Panc1 (cell line): ENCODE results near the gene EIPR1.

Experiments
- CTCF ChIP-seq: fragments of 450-650 bp; IDR thresholded peaks from 2 replicates; pipeline ENCODE4 v1.5.1; 2017; ENCODE audit warnings: mild to moderate bottlenecking
- SIN3A ChIP-seq: IDR thresholded peaks from 2 replicates; pipeline ENCODE4 v1.6.1; 2012; ENCODE audit warnings: low read depth, mild to moderate bottlenecking, low read length, moderate library complexity, borderline replicate concordance; ENCODE audit not compliant: insufficient read depth
- TCF7L2 ChIP-seq: IDR thresholded peaks from 2 replicates; pipeline ENCODE4 v1.6.1; 2011; ENCODE audit warnings: mild to moderate bottlenecking, low read depth, low read length, inconsistent platforms
- TF ChIP-seq, protein P1 (sequence below), 2 experiments: IDR thresholded peaks; 2 replicates each; pipeline ENCODE4 v1.6.1; 2011 to 2012; ENCODE audit warnings: low read depth in 2 of 2, control low read depth in 1 of 2, low read length in 1 of 2, mild to moderate bottlenecking in 1 of 2, moderate library complexity in 1 of 2; ENCODE audit not compliant: insufficient read depth in 1 of 2

DNA sequence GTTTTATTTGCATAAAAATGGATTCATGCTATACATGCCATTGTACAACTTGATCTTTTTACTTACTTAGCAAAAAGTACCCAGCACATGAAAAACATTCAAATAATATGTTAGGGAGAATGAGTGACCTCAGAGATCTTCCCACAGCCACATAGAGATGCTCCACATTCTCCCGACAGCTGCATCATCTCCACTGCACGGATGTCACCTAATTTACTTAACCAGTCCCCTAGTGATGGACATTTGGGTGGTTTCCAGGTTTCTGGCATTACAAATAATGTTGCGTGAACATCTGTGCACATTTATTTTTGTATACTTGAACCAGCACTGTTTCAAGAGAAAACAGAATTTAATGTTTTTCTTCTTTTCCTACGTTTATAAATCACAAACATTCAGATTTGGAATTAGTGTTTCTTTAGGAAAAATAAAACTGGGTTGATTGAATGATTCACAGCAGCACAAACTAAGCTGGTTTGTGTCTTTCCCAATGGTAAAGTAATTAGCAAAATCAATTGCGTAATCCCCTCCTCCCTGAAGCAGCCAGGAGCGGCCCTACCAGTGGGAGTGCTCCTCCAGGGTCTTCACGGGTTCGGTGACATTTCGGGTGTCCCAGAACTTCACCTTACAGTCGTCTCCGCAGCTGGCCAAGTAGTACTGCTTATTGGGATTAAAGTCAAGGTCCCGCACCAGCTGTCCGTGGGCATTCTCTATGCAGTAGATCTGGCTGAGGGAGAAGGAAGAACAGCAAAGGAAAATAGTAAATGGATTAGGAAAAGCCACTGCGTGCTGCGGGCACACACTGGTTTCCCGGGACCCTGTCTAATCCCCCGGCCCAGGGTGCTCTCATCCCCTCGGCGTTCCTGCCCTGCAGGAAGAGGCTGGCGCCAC is 183.9 kb downstream of the EIPR1 start:
- TF ChIP-seq, protein P1, sequence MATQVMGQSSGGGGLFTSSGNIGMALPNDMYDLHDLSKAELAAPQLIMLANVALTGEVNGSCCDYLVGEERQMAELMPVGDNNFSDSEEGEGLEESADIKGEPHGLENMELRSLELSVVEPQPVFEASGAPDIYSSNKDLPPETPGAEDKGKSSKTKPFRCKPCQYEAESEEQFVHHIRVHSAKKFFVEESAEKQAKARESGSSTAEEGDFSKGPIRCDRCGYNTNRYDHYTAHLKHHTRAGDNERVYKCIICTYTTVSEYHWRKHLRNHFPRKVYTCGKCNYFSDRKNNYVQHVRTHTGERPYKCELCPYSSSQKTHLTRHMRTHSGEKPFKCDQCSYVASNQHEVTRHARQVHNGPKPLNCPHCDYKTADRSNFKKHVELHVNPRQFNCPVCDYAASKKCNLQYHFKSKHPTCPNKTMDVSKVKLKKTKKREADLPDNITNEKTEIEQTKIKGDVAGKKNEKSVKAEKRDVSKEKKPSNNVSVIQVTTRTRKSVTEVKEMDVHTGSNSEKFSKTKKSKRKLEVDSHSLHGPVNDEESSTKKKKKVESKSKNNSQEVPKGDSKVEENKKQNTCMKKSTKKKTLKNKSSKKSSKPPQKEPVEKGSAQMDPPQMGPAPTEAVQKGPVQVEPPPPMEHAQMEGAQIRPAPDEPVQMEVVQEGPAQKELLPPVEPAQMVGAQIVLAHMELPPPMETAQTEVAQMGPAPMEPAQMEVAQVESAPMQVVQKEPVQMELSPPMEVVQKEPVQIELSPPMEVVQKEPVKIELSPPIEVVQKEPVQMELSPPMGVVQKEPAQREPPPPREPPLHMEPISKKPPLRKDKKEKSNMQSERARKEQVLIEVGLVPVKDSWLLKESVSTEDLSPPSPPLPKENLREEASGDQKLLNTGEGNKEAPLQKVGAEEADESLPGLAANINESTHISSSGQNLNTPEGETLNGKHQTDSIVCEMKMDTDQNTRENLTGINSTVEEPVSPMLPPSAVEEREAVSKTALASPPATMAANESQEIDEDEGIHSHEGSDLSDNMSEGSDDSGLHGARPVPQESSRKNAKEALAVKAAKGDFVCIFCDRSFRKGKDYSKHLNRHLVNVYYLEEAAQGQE (IDR thresholded peaks at IDR 0.05; ENCODE audit: insufficient read depth in 1 of 2, low read depth in 2 of 2, low read length in 1 of 2), result no peak
- TF ChIP-seq CTCF, result no peak
- no peak for TF ChIP-seq TCF7L2
- TF ChIP-seq SIN3A, result no peak
